ENCODE data around the gene TMEM132C.

GRCh38 chr12:128567730-128568129 lies 300.8 kb downstream of the TMEM132C start:
- TF ChIP-seq CTCF (IDR thresholded peaks at IDR 0.05) = no peak
- TF ChIP-seq EZH2 (IDR thresholded peaks at IDR 0.05; ENCODE audit: borderline replicate concordance, insufficient read depth, low read depth, low read length, poor library complexity, severe bottlenecking) = no peak

Measured in B cell (primary cell).